ENCODE data around the gene GLIS2.

Gene GLIS2

GRCh38 chr16:4352843-4353242 lies 37.0 kb downstream of the GLIS2 start:
- DNase-seq, result no peak

GRCh38 chr16:4353675-4354074 lies 37.8 kb downstream of the GLIS2 start:
- no peak for DNase-seq

- DNase-seq, result no peak
Observed at GRCh38 chr16:4354512-4355409, 38.9 kb downstream of the GLIS2 start.

GRCh38 chr16:4356820-4357219 lies 41.0 kb downstream of the GLIS2 start:
- DNase-seq, result no peak

GRCh38 chr16:4358236-4358635 lies 42.4 kb downstream of the GLIS2 start:
- no peak for DNase-seq

GRCh38 chr16:4358831-4359561 lies 43.1 kb downstream of the GLIS2 start:
- peak; percentile 37 for DNase-seq

GRCh38 chr16:4359914-4360313 lies 44.0 kb downstream of the GLIS2 start:
- no peak for DNase-seq

- no peak for DNase-seq
Observed at GRCh38 chr16:4360538-4361021, 44.7 kb downstream of the GLIS2 start.

GRCh38 chr16:4361033-4361943 lies 45.4 kb downstream of the GLIS2 start:
- DNase-seq, result no peak

- DNase-seq, result no peak
Observed at GRCh38 chr16:4361944-4362311, 46.1 kb downstream of the GLIS2 start.

GRCh38 chr16:4362476-4363135 lies 46.7 kb downstream of the GLIS2 start:
- DNase-seq, result no peak

- no peak for DNase-seq
Observed at GRCh38 chr16:4364196-4365013, 48.5 kb downstream of the GLIS2 start.

GRCh38 chr16:4365014-4365406 lies 49.1 kb downstream of the GLIS2 start:
- no peak for DNase-seq

GRCh38 chr16:4365615-4366014 lies 49.7 kb downstream of the GLIS2 start:
- DNase-seq, result no peak

- no peak for DNase-seq
Observed at GRCh38 chr16:4366016-4366415, 50.1 kb downstream of the GLIS2 start.

GRCh38 chr16:4367393-4367856 lies 51.6 kb downstream of the GLIS2 start:
- no peak for DNase-seq

- no peak for DNase-seq
Observed at GRCh38 chr16:4369007-4369733, 53.3 kb downstream of the GLIS2 start.

GRCh38 chr16:4370151-4370550 lies 54.3 kb downstream of the GLIS2 start:
- DNase-seq, result no peak

GRCh38 chr16:4370570-4371356 lies 54.9 kb downstream of the GLIS2 start:
- DNase-seq, result peak; percentile 77
